IPS-NIHi7 (cell line): ENCODE measurements around the gene KLHDC7B.

Source experiments
- DNase-seq: peaks from one replicate; pipeline ENCODE4 v3.0.0; 2012; ENCODE audit warnings: mixed read lengths; ENCODE audit errors: extremely low spot score

KLHDC7B gene

DNA sequence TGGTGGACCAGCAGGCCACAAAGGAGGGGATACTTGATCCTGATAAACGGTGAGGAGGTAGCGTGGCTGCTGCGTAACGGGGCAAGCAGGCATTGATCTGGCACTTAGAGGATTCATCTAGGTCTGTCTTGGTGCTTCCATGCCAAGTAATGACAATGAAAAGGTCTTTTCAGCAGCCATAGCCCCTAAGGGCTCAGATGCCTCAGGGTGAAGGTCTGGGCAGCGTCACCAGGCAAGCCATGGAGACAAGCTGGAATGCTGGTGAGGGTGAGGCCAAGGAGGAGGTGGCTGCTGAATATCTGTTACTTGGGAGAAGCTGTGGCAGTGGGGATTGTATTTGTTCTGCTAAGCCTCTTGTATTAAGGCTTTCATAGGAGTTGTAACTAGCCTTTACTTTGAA, 41.7 kb downstream of the KLHDC7B start:
- no peak for DNase-seq

DNA sequence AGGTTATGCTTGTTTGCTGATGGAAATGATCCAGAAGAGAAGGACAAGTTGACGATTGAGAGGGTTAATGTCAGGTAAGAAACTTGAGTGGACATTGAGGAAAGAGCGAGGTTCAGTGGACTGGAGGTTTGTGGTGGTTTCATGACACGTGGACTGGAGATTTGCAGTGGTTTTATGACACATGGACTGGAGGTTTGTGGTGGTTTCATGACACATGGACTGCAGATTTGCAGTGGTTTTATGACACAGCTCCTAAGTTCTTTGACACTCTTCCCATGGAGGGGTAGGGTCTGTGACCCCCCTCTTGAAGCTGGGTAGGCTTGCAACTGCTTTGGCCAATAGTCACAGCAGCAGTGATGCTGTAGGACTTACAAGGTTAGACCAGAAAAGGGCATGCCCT, 49.5 kb downstream of the KLHDC7B start:
- no peak for DNase-seq

DNA sequence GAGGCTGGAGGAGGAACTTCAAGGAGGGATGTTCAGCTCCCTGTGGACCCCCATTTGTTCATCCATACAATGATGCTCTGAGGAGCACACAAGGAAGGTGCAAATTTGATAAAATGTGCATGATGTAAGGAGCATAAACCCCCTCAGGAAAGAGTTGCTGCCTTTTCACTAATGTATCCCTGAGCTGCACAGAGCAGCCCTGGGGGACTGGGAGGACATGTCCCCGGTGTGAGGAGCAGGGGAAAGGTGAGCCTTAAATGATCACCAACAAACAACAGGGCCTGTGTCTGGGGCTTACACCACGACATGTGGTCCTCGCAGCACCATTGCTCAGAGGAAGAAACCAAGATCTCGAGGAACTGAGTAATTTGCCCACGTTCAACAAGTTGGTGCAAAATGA, 51.4 kb downstream of the KLHDC7B start:
- no peak for DNase-seq

DNA sequence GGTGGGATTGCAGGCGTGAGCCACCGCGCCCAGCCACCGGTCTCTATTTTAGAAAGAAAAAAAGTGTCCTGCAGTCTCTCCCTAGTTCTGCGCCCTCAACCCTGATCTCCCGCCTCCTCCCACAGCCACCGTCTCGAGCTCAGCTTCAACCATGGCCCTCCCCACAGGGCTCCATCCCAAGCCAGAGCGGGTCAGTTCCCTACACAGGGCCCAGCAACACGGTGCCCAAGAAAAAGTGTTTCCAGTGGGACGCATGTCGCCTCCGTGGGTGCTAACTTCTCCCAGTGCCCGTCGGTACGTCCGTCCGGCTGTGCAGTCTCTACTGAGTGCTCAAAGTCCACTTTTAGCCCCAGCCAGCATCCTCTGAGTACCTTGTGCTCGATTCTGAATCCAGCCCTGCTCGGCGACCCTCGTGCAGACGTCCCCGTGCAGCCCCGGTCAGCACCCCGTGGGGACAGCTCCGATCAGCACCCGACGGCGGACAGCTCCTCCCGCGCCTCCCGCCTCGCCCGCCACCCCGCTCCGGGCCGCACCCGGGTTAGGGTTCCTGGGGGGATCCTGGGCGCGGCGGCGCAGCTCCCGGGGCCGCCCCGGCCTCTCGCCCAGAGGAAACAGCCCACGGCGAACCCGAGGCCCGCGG, 54.2 kb downstream of the KLHDC7B start:
- peak; percentile 96 for DNase-seq

DNA sequence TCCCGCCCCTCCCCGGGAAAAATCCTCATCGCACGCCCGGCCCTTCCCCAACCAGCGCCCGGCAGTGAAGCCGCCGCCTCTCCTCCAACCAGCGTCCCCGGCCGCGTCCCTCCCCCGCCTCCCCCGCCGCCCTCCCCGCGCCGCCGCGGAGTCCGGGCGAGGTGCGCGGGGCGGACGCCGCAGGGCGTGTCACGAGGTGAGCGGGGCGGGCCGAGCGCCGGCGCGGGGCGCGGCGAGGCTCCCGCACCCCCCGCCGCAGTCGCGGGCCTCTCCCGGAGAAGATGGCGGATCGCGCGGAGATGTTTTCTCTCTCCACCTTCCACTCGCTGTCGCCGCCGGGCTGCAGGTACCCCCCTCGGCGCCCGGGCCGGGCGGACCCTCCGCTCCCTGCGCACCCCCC, 54.8 kb downstream of the KLHDC7B start, which contains the start of gene MAPK8IP2:
TSS of gene MAPK8IP2 (plus strand) at position 256 of the 400 bp plus-strand sequence. CDS start at position 282, 26 bp downstream.
- no peak for DNase-seq
